Measurements from ENCODE around the gene ATP1A4. TPM values are rescaled to one million over a fixed set of nuclear protein-coding genes. Genes with fewer than 3 reads are reported as not detected.

The ATP1A4 gene
- total and polyA plus RNA-seq, 2 donors (not counting 1 experiment from before 2014, with no cell fraction given), result not detected

DNA sequence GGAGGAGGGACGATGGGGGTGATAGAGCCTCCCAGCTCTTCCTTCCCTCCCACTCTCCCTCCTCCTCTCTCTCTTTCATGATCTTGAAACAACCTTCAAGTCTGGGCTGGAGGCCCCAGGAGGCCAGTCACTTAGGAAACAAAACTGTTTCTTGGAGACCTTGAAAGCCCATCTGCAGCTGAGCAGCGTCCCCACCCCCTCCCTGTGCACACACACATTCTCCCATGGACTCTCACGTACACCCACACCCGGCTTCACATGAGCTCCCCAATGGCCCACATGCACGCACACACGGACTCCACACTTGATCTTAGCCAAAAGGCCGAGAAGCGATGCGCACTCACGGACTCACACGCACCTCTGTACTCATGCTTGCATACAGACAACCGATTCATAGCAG lies 39.0 kb upstream of the ATP1A4 start:
- Histone ChIP-seq H3K9ac (ENCODE audit: insufficient read depth, low read length) (no peak overlapping the region), H3K4me3 (replicated peaks in 1 of 4; ENCODE audit: control extremely low read depth in 1 of 4, insufficient read depth in 1 of 4, low read depth in 3 of 4, low read length in 4 of 4) (no peak overlapping the region), H3K36me3 (ENCODE audit: control insufficient read depth, insufficient read depth, low read length) (no peaks in the 10 kb centered on the region), H3K9me3 (ENCODE audit: control insufficient read depth, insufficient read depth, low read depth, low read length) (no peaks in the 10 kb centered on the region), H3K27me3 (ENCODE audit: control insufficient read depth, insufficient read depth, low read length) (peaks cover 24% of the 10 kb centered on the region), H3K79me2 (ENCODE audit: control insufficient read depth, insufficient read depth, low read length) (no peaks in the 10 kb centered on the region), H3K27ac (ENCODE audit: insufficient read depth, low read length) (no peak overlapping the region), H3K4me1 (ENCODE audit: control insufficient read depth, extremely low read depth, insufficient read depth, low read length) (no peaks in the 10 kb centered on the region), H2AFZ (ENCODE audit: low read length) (no peak overlapping the region), H3K4me2 (ENCODE audit: extremely low read depth, insufficient read depth, low read length) (no peak overlapping the region), H4K20me1 (ENCODE audit: control insufficient read depth, extremely low read depth, insufficient read depth, low read length) (no peaks in the 10 kb centered on the region)
- TF ChIP-seq EZH2 (IDR thresholded peaks at IDR 0.05; ENCODE audit: low read length, missing control alignments), result no peak
- TF ChIP-seq, protein P1, sequence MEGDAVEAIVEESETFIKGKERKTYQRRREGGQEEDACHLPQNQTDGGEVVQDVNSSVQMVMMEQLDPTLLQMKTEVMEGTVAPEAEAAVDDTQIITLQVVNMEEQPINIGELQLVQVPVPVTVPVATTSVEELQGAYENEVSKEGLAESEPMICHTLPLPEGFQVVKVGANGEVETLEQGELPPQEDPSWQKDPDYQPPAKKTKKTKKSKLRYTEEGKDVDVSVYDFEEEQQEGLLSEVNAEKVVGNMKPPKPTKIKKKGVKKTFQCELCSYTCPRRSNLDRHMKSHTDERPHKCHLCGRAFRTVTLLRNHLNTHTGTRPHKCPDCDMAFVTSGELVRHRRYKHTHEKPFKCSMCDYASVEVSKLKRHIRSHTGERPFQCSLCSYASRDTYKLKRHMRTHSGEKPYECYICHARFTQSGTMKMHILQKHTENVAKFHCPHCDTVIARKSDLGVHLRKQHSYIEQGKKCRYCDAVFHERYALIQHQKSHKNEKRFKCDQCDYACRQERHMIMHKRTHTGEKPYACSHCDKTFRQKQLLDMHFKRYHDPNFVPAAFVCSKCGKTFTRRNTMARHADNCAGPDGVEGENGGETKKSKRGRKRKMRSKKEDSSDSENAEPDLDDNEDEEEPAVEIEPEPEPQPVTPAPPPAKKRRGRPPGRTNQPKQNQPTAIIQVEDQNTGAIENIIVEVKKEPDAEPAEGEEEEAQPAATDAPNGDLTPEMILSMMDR (conservative IDR thresholded peaks at IDR 0.05 in 1 of 2, IDR thresholded peaks at IDR 0.05 in 1 of 2; ENCODE audit: low read depth in 1 of 2, low read length in 2 of 2), result no peak
- no peak for DNase-seq (ENCODE audit: low read depth in 2 of 2)

- H3K9me3 ChIP-seq (ENCODE audit: control insufficient read depth, insufficient read depth, low read depth, low read length), result no peaks in the 10 kb centered on the region
- H4K20me1 ChIP-seq (ENCODE audit: control insufficient read depth, extremely low read depth, insufficient read depth, low read length), result no peaks in the 10 kb centered on the region
- TF ChIP-seq EZH2 (IDR thresholded peaks at IDR 0.05; ENCODE audit: low read length, missing control alignments), result no peak
- TF ChIP-seq, protein P1 (conservative IDR thresholded peaks at IDR 0.05 in 1 of 2, IDR thresholded peaks at IDR 0.05 in 1 of 2; ENCODE audit: low read depth in 1 of 2, low read length in 2 of 2), result no peak
- H3K27ac ChIP-seq (ENCODE audit: insufficient read depth, low read length), result no peak overlapping the region
- no peak overlapping the region for H3K9ac ChIP-seq (ENCODE audit: insufficient read depth, low read length)
- H3K4me3 ChIP-seq (replicated peaks in 1 of 4; ENCODE audit: control extremely low read depth in 1 of 4, insufficient read depth in 1 of 4, low read depth in 3 of 4, low read length in 4 of 4), result no peak overlapping the region
- H2AFZ ChIP-seq (ENCODE audit: low read length), result no peak overlapping the region
- no peaks in the 10 kb centered on the region for H3K79me2 ChIP-seq (ENCODE audit: control insufficient read depth, insufficient read depth, low read length)
- peaks cover 31% of the 10 kb centered on the region for H3K27me3 ChIP-seq (ENCODE audit: control insufficient read depth, insufficient read depth, low read length)
- H3K4me1 ChIP-seq (ENCODE audit: control insufficient read depth, extremely low read depth, insufficient read depth, low read length), result no peaks in the 10 kb centered on the region
- no peaks in the 10 kb centered on the region for H3K36me3 ChIP-seq (ENCODE audit: control insufficient read depth, insufficient read depth, low read length)
- H3K4me2 ChIP-seq (ENCODE audit: extremely low read depth, insufficient read depth, low read length), result no peak overlapping the region
- DNase-seq (ENCODE audit: low read depth in 2 of 2), result no peak
These were observed 38.0 kb upstream of the ATP1A4 start for GRCh38 chr1:160113407-160113806.

DNA sequence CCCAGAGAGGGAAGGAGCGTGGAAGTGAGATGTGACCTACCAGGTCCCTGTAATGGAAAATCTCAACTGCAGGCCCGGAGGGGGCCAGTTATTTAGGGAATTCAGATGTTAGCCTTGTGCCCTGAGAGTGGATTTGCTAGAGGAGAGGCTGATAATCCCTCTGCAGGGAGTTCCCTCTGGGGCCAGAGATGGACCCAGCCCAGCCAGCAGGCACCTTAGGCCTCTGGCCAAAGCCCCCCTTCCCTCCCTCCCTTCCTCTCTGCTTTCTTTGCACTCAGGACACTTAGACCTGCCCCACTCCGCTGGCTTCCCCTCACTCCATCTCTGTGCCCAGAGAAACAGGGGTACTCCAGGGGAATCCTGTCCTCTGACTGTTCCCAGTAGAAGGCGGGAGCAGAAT lies 37.3 kb upstream of the ATP1A4 start:
- H3K9me3 ChIP-seq (ENCODE audit: control insufficient read depth, insufficient read depth, low read depth, low read length), result no peaks in the 10 kb centered on the region
- no peaks in the 10 kb centered on the region for H3K4me1 ChIP-seq (ENCODE audit: control insufficient read depth, extremely low read depth, insufficient read depth, low read length)
- H3K36me3 ChIP-seq (ENCODE audit: control insufficient read depth, insufficient read depth, low read length), result no peaks in the 10 kb centered on the region
- no peak overlapping the region for H2AFZ ChIP-seq (ENCODE audit: low read length)
- H3K4me2 ChIP-seq (ENCODE audit: extremely low read depth, insufficient read depth, low read length), result no peak overlapping the region
- H3K79me2 ChIP-seq (ENCODE audit: control insufficient read depth, insufficient read depth, low read length), result no peaks in the 10 kb centered on the region
- H3K27ac ChIP-seq (ENCODE audit: insufficient read depth, low read length), result no peak overlapping the region
- H3K4me3 ChIP-seq (replicated peaks in 1 of 4; ENCODE audit: control extremely low read depth in 1 of 4, insufficient read depth in 1 of 4, low read depth in 3 of 4, low read length in 4 of 4), result no peak overlapping the region
- no peak overlapping the region for H3K9ac ChIP-seq (ENCODE audit: insufficient read depth, low read length)
- peaks cover 33% of the 10 kb centered on the region for H3K27me3 ChIP-seq (ENCODE audit: control insufficient read depth, insufficient read depth, low read length)
- DNase-seq (ENCODE audit: low read depth in 2 of 2), result no peak
- TF ChIP-seq, protein P1 (conservative IDR thresholded peaks at IDR 0.05 in 1 of 2, IDR thresholded peaks at IDR 0.05 in 1 of 2; ENCODE audit: low read depth in 1 of 2, low read length in 2 of 2), result no peak
- no peak for TF ChIP-seq EZH2 (IDR thresholded peaks at IDR 0.05; ENCODE audit: low read length, missing control alignments)
- H4K20me1 ChIP-seq (ENCODE audit: control insufficient read depth, extremely low read depth, insufficient read depth, low read length), result no peaks in the 10 kb centered on the region

All from fibroblast of lung (primary cell).